ENCODE measurements around the gene ITGBL1. TPM values are rescaled to one million over a fixed set of nuclear protein-coding genes. Genes with fewer than 3 reads are reported as not detected.

ITGBL1 gene
- total and polyA plus RNA-seq, 2 of the 8 experiments (the other 6 are each of a cell fraction or from before 2014, with no cell fraction given): not detected

- WGBS, 2 experiments (ENCODE audit: extremely low coverage in 1 of 2, insufficient coverage in 1 of 2, insufficient read length in 1 of 2, insufficient replicate concordance in 2 of 2, low coverage in 1 of 2, low lambda C conversion rate in 2 of 2, missing lambda C conversion rate in 1 of 2): 67% methylated on average over 2 of the region's 2 CpGs; no CpG with 5 or more reads in 1 of the 2 experiments
- peak overlapping the region; percentile 93; the same call in 1 of the 2 replicates for H2AFZ ChIP-seq (ENCODE audit: low read length)
- TF ChIP-seq BCL11A (IDR thresholded peaks at IDR 0.05; ENCODE audit: low read depth in 2 of 2, low read length in 2 of 2) (no peak), POU5F1 (IDR thresholded peaks at IDR 0.05; ENCODE audit: low read depth, low read length) (no peak), ATF3 (IDR thresholded peaks at IDR 0.05; ENCODE audit: insufficient read depth, low read depth, low read length) (no peak), JUND (IDR thresholded peaks at IDR 0.05; ENCODE audit: low read length) (no peak), RAD21 (IDR thresholded peaks at IDR 0.05 in 1 of 2, conservative IDR thresholded peaks at IDR 0.05 in 1 of 2; ENCODE audit: low read depth in 2 of 2, low read length in 2 of 2) (peak; percentile 95 to 96), MAFK (IDR thresholded peaks at IDR 0.05; ENCODE audit: low read depth, low read length) (0 out of 2 replicates have a peak, but pooled peaks have one; percentile 4), CTCF (IDR thresholded peaks at IDR 0.05; ENCODE audit: control extremely low read depth in 1 of 3, insufficient read depth in 1 of 3, low read depth in 1 of 3, low read length in 3 of 3) (peak in 2 of 3 experiments; percentile 74 to 78; a peak in 3 of 4 replicates), YY1 (IDR thresholded peaks at IDR 0.05; ENCODE audit: low read depth, low read length) (no peak)
Observed at GRCh38 chr13:101474419-101474957, 22.0 kb downstream of the ITGBL1 start.

More at GRCh38 chr13:101474419-101474957, 22.0 kb downstream of the ITGBL1 start:
- ChIA-PET CTCF (ENCODE audit: partially characterized antibody) (interaction anchor here (0.7 to 13.4 kb wide), 18 partner anchors 12 to 902 kb away, joined by 3 to 206 read pairs (median 3); no protein-coding TSS in a partner anchor), POLR2A (ENCODE audit: partially characterized antibody) (interaction anchor here (1.4 kb wide), 1 partner anchor 324 kb away, joined by 4 read pairs; no protein-coding TSS in a partner anchor)
- H3K36me3 ChIP-seq (ENCODE audit: control insufficient read depth in 2 of 4, insufficient read depth in 4 of 4, low read length in 3 of 4): no peaks in the 10 kb centered on the region
- no peaks in the 10 kb centered on the region for H3K9me3 ChIP-seq (ENCODE audit: insufficient read depth in 2 of 2, low read depth in 1 of 2, low read length in 1 of 2)
- 0 out of 2 replicates have a peak overlapping the region, but pooled peaks have one; percentile 24 for H3K18ac ChIP-seq (ENCODE audit: extremely low read depth, low read length)
- no peaks in the 10 kb centered on the region for H3K27me3 ChIP-seq (replicated peaks in 1 of 4; ENCODE audit: control insufficient read depth in 3 of 4, extremely low read depth in 1 of 4, insufficient read depth in 3 of 4, low read length in 3 of 4)
- H4K91ac ChIP-seq (replicated peaks; ENCODE audit: insufficient read length, low read length): peak overlapping the region; percentile 51
- H3K4me2 ChIP-seq (ENCODE audit: insufficient read depth in 1 of 2, low read depth in 2 of 2, low read length in 2 of 2): no peak overlapping the region
- H4K8ac ChIP-seq (ENCODE audit: extremely low read depth, insufficient read depth, low read length): no peak overlapping the region; the same call in 1 of the 2 replicates
- H4K20me1 ChIP-seq (replicated peaks in 1 of 2; ENCODE audit: control insufficient read depth in 1 of 2, insufficient read depth in 2 of 2, low read length in 2 of 2): no peaks in the 10 kb centered on the region
- H3K23ac ChIP-seq (ENCODE audit: insufficient read length): no peak overlapping the region
- H3K79me2 ChIP-seq (ENCODE audit: control insufficient read depth in 1 of 2, insufficient read depth in 2 of 2, low read length in 2 of 2): no peaks in the 10 kb centered on the region
- no peak overlapping the region for H4K5ac ChIP-seq (ENCODE audit: insufficient read length, low read depth, low read length)
- H2BK20ac ChIP-seq (ENCODE audit: low read length): peak overlapping the region; percentile 97
- H3K4ac ChIP-seq (replicated peaks; ENCODE audit: insufficient read length, low read depth, low read length): no peak overlapping the region
- H3K27ac ChIP-seq (ENCODE audit: low read depth, low read length): peak overlapping the region; percentile 16; the same call in 1 of the 2 replicates
- H2BK15ac ChIP-seq (ENCODE audit: low read length): 0 out of 2 replicates have a peak overlapping the region, but pooled peaks have one; percentile 61
- DNase-seq (ENCODE audit: low read depth in 1 of 2, low spot score in 2 of 2): peak in 1 of 2 experiments; percentile 61
- peaks cover 0 to 4% (median 0%) of the 10 kb centered on the region in 4 experiments; a peak in 4 of 7 replicates for H3K4me1 ChIP-seq (replicated peaks in 1 of 4; ENCODE audit: control insufficient read depth in 3 of 4, insufficient read depth in 4 of 4, low read length in 3 of 4)
- H2BK5ac ChIP-seq (ENCODE audit: low read depth, low read length): peak overlapping the region; percentile 52; the same call in 1 of the 2 replicates
- no peaks in the 10 kb centered on the region for H3K79me1 ChIP-seq (ENCODE audit: low read depth, low read length)
- no peak overlapping the region for H2BK120ac ChIP-seq (replicated peaks; ENCODE audit: low read depth, low read length)
- no peaks in the 10 kb centered on the region for H3K23me2 ChIP-seq (ENCODE audit: low read depth, low read length)
- H2BK12ac ChIP-seq (ENCODE audit: low read depth, low read length): peak overlapping the region; percentile 84
- FAIRE-seq: peak; percentile 93
- H2AK5ac ChIP-seq (ENCODE audit: low read depth, low read length): 0 out of 2 replicates have a peak overlapping the region, but pooled peaks have one; percentile 24
- H3K4me3 ChIP-seq (ENCODE audit: extremely low read depth in 1 of 4, insufficient read depth in 2 of 4, low read depth in 3 of 4, low read length in 4 of 4): no peak overlapping the region
- H3K14ac ChIP-seq (ENCODE audit: insufficient read length): no peak overlapping the region
- no peak overlapping the region for H3K9ac ChIP-seq (replicated peaks in 1 of 4; ENCODE audit: extremely low read depth in 1 of 4, low read depth in 3 of 4, low read length in 3 of 4)
- no peak overlapping the region for H3K56ac ChIP-seq (replicated peaks; ENCODE audit: insufficient read length, low read depth, low read length)
